Suprapubic skin (tissue), 3 donors: ENCODE results near the gene TAS2R9.

Source experiments
- EP300 ChIP-seq: sonication (generic); formaldehyde crosslinking; IDR thresholded peaks from one replicate; pipeline ENCODE4 v1.6.1; 2017; ENCODE audit warnings: antibody characterized with exemption
- POLR2A ChIP-seq, 2 donors: fragments of 450-650 bp; IDR thresholded peaks; one replicate each; pipeline ENCODE4 v1.6.1; 2017; ENCODE audit warnings: antibody characterized with exemption in 2 of 2, mild to moderate bottlenecking in 2 of 2, moderate library complexity in 2 of 2
- TF ChIP-seq, protein P1 (sequence below), 2 donors: fragments of 200-600 bp in 1 of 2; fragments of 450-650 bp in 1 of 2; sonication (generic) in 1 of 2; IDR thresholded peaks; one replicate each; pipeline ENCODE4 v1.5.1; 2016 to 2019; ENCODE audit warnings: antibody characterized with exemption in 2 of 2, mild to moderate bottlenecking in 1 of 2, moderate library complexity in 1 of 2

GRCh38 chr12:10801741-10802140 lies 8.2 kb downstream of the TAS2R9 start:
- TF ChIP-seq, protein P1, sequence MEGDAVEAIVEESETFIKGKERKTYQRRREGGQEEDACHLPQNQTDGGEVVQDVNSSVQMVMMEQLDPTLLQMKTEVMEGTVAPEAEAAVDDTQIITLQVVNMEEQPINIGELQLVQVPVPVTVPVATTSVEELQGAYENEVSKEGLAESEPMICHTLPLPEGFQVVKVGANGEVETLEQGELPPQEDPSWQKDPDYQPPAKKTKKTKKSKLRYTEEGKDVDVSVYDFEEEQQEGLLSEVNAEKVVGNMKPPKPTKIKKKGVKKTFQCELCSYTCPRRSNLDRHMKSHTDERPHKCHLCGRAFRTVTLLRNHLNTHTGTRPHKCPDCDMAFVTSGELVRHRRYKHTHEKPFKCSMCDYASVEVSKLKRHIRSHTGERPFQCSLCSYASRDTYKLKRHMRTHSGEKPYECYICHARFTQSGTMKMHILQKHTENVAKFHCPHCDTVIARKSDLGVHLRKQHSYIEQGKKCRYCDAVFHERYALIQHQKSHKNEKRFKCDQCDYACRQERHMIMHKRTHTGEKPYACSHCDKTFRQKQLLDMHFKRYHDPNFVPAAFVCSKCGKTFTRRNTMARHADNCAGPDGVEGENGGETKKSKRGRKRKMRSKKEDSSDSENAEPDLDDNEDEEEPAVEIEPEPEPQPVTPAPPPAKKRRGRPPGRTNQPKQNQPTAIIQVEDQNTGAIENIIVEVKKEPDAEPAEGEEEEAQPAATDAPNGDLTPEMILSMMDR (IDR thresholded peaks at IDR 0.05): no peak
- no peak for TF ChIP-seq EP300
- TF ChIP-seq POLR2A (IDR thresholded peaks at IDR 0.05): no peak
